HG03432 (cell line): ENCODE measurements around the gene PPP1R9B.

ENCODE experiments used
- ATAC-seq: cut with Tn5 transposase; IDR thresholded peaks from one replicate; pipeline ENCODE4 v1.9.1; 2021; ENCODE audit warnings: mild to moderate bottlenecking, moderate library complexity; ENCODE audit not compliant: unreplicated experiment

The PPP1R9B gene

GRCh38 chr17:50144845-50145531 is 5.5 kb downstream of the PPP1R9B start:
- ATAC-seq, result no peak

GRCh38 chr17:50144355-50144754 is 6.1 kb downstream of the PPP1R9B start:
- ATAC-seq, result no peak

GRCh38 chr17:50143461-50144176 is 6.9 kb downstream of the PPP1R9B start:
- no peak for ATAC-seq

- no peak for ATAC-seq
Observed at GRCh38 chr17:50141745-50142110, 8.7 kb downstream of the PPP1R9B start.

- no peak for ATAC-seq
Observed at GRCh38 chr17:50141026-50141744, 9.3 kb downstream of the PPP1R9B start.

- ATAC-seq, result peak; percentile 66
Observed at GRCh38 chr17:50139950-50140885, 10.3 kb downstream of the PPP1R9B start.

GRCh38 chr17:50139185-50139783 is 11.2 kb downstream of the PPP1R9B start:
- ATAC-seq, result no peak

GRCh38 chr17:50137042-50137441 is 13.4 kb downstream of the PPP1R9B start:
- no peak for ATAC-seq

- no peak for ATAC-seq
Observed at GRCh38 chr17:50136096-50136687, 14.3 kb downstream of the PPP1R9B start.

- no peak for ATAC-seq
Observed at GRCh38 chr17:50135316-50136095, 15.0 kb downstream of the PPP1R9B start.

- no peak for ATAC-seq
Observed at GRCh38 chr17:50134206-50135110, 16.0 kb downstream of the PPP1R9B start.

GRCh38 chr17:50133769-50134099 is 16.7 kb downstream of the PPP1R9B start:
- no peak for ATAC-seq

GRCh38 chr17:50133028-50133768 is 17.3 kb downstream of the PPP1R9B start:
- ATAC-seq, result no peak

- ATAC-seq, result no peak
Observed at GRCh38 chr17:50132104-50132794, 18.2 kb downstream of the PPP1R9B start.

GRCh38 chr17:50130559-50131305 is 19.7 kb downstream of the PPP1R9B start:
- no peak for ATAC-seq
